ENCODE measurements around the gene TBCB.
"Not testable (repeated sequence)": the region's sequence is repeated elsewhere in the genome, so short reads cannot be mapped to it uniquely, and the experiment has no call there.

Gene TBCB

DNA sequence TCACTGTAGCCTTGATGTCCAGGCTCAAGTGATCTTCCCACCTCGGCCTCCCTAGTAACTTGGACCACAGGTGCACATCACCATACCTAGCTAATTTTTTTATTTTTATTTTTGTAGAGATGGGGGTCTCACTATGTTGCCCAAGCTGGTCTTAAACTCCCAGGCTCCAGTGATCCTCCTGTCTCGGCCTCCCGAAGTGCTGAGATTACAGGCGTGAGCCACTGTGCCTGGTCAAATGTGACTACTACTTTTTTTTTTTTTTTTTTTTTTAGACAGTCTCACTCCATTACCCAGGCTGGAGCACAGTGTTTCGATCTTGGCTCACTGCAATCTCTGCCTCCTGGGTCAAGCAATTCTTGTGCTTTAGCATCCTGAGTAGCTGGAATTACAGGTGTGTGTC is 57.6 kb downstream of the TBCB start:
- DNase-seq (ENCODE audit: low read depth, low spot score): no peak

DNA sequence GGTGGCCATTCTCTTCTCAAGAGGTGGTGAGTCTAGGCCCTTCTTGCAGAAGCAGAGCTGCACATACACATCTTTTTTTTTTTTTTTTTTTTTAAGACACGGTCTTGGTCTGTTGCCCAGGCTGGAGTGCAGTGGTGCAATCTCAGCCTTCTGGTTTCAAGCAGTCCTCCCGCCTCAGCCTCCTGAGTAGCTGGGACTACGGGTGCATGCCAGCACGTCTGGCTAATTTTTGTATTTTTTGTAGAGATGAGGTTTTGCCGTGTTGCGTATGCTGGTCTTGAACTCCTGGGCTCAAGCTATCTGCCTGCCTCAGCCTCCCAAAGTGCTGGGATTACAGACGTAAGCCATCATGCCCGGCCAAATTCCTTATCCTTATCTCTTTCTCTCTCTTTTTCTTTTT is 58.6 kb downstream of the TBCB start:
- DNase-seq (ENCODE audit: low read depth, low spot score): not testable (repeated sequence)
